HG02642 (cell line): ENCODE results near the gene ZC3H10.

ENCODE experiments used
- ATAC-seq: cut with Tn5 transposase; IDR thresholded peaks from one replicate; pipeline ENCODE4 v1.9.1; 2021; ENCODE audit warnings: mild to moderate bottlenecking; ENCODE audit not compliant: unreplicated experiment, poor library complexity

Gene ZC3H10

GRCh38 chr12:56164345-56164729, 46.3 kb downstream of the ZC3H10 start:
- no peak for ATAC-seq

GRCh38 chr12:56165369-56165768, 47.3 kb downstream of the ZC3H10 start:
- ATAC-seq, result no peak

- no peak for ATAC-seq
Observed at GRCh38 chr12:56169229-56169759, 51.2 kb downstream of the ZC3H10 start.

GRCh38 chr12:56172839-56173238, 54.8 kb downstream of the ZC3H10 start:
- no peak for ATAC-seq
